HG03025 (cell line): ENCODE results near the gene INCA1.

Experiments
- ATAC-seq: cut with Tn5 transposase; IDR thresholded peaks from one replicate; pipeline ENCODE4 v1.9.1; 2021; ENCODE audit warnings: mild to moderate bottlenecking, moderate library complexity; ENCODE audit not compliant: unreplicated experiment, low FRiP score

Gene INCA1

GRCh38 chr17:4938688-4939545 is 58.4 kb downstream of the INCA1 start:
- no peak for ATAC-seq
